Activated CD4-positive, alpha-beta memory T cell treated with anti-CD3 and anti-CD28 coated beads, Interleukin-2, amount 10 ng/mL, durations not matched to agents 7 days and 5 days (primary cell): ENCODE measurements around the gene ESR1. TPM values are rescaled to one million over a fixed set of nuclear protein-coding genes. Genes with fewer than 3 reads are reported as not detected.
"Not testable (repeated sequence)": the region's sequence is repeated elsewhere in the genome, so short reads cannot be mapped to it uniquely, and the experiment has no call there.

Experiments
- CTCF ChIA-PET: fragments of 350-600 bp; sonication (Branson Sonifier 250); formaldehyde crosslinking; loops from one replicate; lab custom pipeline; 2021; ENCODE audit warnings: antibody characterized with exemption, inconsistent platforms; lab: Charles Lee
- POLR2A ChIA-PET: fragments of 350-600 bp; sonication (Branson Sonifier 250); formaldehyde crosslinking; loops from one replicate; lab custom pipeline; 2021; ENCODE audit warnings: antibody characterized with exemption; lab: Charles Lee
- DNase-seq: peaks from one replicate; pipeline ENCODE4 v3.0.0-alpha.2; 2020
- H3K27ac Mint-ChIP-seq: one replicate; pipeline ENCODE4 v1.8.0; 2021; ENCODE audit warnings: mild to moderate bottlenecking, mixed read lengths
- H3K27me3 Mint-ChIP-seq: one replicate; pipeline ENCODE4 v1.8.0; 2021; ENCODE audit warnings: mixed read lengths
- H3K36me3 Mint-ChIP-seq: one replicate; pipeline ENCODE4 v1.8.0; 2021; ENCODE audit warnings: low read depth, mixed read lengths
- H3K4me1 Mint-ChIP-seq: one replicate; pipeline ENCODE4 v1.8.0; 2021; ENCODE audit warnings: mixed read lengths
- H3K4me3 Mint-ChIP-seq: one replicate; pipeline ENCODE4 v1.8.0; 2021; ENCODE audit warnings: mild to moderate bottlenecking, mixed read lengths
- H3K9me3 Mint-ChIP-seq: one replicate; pipeline ENCODE4 v1.8.0; 2021; ENCODE audit warnings: mixed read lengths
- total RNA-seq, 2 experiments: library from RNA; stranded (reverse); gene quantifications; one replicate each; pipeline ENCODE4 v1.2.3, GENCODE V29; 2021

Gene ESR1
- total RNA-seq, 2 experiments from 2014 or later, result 1.2 TPM

DNA sequence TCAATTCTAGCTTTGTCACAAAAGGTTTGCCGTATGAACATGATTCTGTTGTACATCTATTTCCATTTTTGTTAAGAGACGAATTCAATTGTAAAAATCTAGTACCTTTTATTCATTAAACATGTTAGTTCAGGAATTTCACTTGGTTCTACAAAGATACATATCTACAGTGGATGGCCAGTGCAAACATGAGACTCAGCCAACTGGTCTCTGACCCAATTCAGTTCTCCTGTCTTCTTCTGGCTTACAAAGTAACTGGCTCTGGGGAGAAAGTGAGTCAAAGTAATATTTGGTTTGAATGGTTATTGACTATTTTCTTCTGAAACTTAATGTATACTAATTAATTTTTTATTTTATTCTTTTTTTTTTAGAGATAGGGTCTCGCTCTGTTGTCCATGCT lies 70.0 kb downstream of the ESR1 start:
- H3K4me3 Mint-ChIP-seq, result no peak overlapping the region
- H3K27ac Mint-ChIP-seq, result no peak overlapping the region
- H3K9me3 Mint-ChIP-seq, result no peaks in the 10 kb centered on the region
- no peaks in the 10 kb centered on the region for H3K4me1 Mint-ChIP-seq
- ChIA-PET CTCF (no interaction called here), POLR2A (no interaction called here)
- no peak for DNase-seq
- H3K36me3 Mint-ChIP-seq, result no peaks in the 10 kb centered on the region
- H3K27me3 Mint-ChIP-seq, result no peaks in the 10 kb centered on the region

DNA sequence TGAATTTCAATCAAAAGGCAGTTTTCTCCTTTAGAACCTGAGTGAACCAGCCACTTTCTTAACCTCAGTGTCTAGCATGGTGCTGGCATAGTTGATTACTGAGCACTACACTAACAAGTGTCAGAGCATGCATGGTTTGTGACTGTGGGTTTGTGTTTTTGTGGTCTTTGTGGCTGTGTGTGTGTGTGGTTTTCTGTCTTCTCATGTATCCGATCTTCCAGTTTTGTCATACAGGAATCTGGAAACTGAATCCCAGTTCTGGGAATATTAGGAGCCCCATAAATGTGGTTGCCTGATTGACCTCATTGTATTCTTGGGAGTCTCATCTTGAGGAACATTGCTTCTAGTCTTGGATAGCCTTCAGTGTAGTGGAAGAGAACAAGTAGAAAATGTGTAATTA lies 73.7 kb downstream of the ESR1 start:
- Mint-ChIP-seq H3K27ac (no peak overlapping the region), H3K27me3 (no peaks in the 10 kb centered on the region), H3K4me3 (no peak overlapping the region), H3K36me3 (no peaks in the 10 kb centered on the region), H3K9me3 (no peaks in the 10 kb centered on the region), H3K4me1 (no peaks in the 10 kb centered on the region)
- no peak for DNase-seq
- ChIA-PET CTCF (no interaction called here), POLR2A (interaction anchor here (0.7 kb wide), 1 partner anchor 436 kb away, joined by 3 read pairs; no protein-coding TSS in a partner anchor)

DNA sequence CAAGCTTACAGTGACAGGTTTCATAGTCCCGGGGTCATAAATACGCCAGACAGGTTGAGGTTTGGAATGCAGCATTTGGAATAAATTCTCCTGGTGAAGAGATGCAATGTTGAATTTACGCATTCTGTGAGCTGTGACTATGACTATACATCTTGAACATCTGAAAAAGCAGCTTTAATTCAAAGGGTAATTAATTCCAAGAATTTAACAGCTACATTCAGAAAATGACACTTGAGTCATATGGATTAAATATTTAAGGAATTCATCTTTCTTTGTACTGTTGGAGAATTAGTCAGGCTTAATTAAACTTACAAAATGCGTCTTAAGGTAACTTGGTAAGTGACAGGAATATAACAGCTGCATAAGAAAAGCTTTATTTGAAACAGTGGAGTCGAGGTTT lies 74.7 kb downstream of the ESR1 start:
- Mint-ChIP-seq H3K4me3 (no peak overlapping the region), H3K27me3 (no peaks in the 10 kb centered on the region), H3K9me3 (no peaks in the 10 kb centered on the region), H3K36me3 (no peaks in the 10 kb centered on the region), H3K27ac (no peak overlapping the region), H3K4me1 (no peaks in the 10 kb centered on the region)
- POLR2A ChIA-PET, result no interaction called here
- no peak for DNase-seq
- CTCF ChIA-PET, result no interaction called here

DNA sequence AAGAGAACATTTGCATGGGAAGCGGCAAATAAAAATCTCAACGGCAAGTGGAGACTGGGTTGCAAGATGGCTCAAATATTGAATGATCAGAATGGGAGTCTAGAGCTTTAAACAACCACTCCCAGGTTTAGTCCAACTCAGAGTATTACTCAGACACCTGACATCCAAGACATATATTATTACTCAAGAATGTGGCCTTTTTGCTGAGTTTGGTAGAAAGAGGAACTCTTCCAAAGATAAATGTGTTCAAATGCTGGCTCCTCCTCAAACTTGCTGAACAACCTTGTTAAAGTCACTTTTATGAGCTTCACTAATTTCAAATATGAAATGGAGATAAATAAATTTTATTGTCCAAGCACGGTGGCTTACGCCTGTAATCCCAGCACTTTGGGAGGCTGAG lies 77.8 kb downstream of the ESR1 start:
- Mint-ChIP-seq H3K4me3 (no peak overlapping the region), H3K4me1 (no peaks in the 10 kb centered on the region), H3K9me3 (no peaks in the 10 kb centered on the region), H3K27me3 (no peaks in the 10 kb centered on the region), H3K27ac (no peak overlapping the region), H3K36me3 (no peaks in the 10 kb centered on the region)
- POLR2A ChIA-PET, result no interaction called here
- DNase-seq, result no peak
- CTCF ChIA-PET, result no interaction called here

DNA sequence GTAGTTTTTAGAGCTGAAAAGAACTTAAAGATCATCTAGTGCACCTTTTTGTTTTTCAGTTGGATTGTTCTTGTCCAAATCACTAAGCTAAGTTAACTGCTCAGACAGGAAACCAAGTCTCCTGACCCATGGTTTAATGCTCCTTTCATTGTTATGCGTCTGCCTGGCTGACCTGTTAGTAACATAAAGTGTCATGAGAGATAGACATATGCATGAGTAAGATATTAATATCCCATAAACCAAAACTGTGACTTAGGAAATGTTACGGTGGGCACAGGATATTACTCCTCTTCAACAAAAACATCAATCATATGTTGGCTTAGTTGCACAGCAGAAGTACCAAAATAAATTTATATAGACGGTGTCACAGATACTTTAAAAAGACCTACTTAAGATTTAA lies 84.0 kb downstream of the ESR1 start:
- DNase-seq, result no peak
- CTCF ChIA-PET, result no interaction called here
- H3K4me3 Mint-ChIP-seq, result no peak overlapping the region

DNA sequence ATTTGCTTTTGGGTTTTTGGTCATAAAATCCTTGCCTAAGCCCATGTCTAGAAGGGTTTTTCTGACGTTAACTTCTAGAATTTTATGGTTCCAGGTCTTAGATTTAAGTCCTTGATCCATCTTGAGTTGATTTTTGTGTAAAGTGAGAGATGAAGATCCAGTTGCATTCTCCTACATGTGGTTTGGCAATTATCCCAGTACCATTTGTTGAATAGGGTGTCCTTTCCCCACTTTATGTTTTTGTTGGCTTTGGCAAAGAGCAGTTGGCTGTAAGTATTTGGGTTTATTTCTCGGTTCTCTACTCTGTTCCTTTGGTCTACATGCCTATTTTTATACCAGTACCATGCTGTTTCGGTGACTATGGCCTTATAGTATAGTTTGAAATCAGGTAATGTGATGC lies 86.9 kb downstream of the ESR1 start:
- H3K27ac Mint-ChIP-seq, H3K4me1 Mint-ChIP-seq, H3K9me3 Mint-ChIP-seq, H3K36me3 Mint-ChIP-seq, H3K4me3 Mint-ChIP-seq, CTCF ChIA-PET, H3K27me3 Mint-ChIP-seq, DNase-seq, POLR2A ChIA-PET: not testable (repeated sequence)

More for the DNA sequence above, 84.0 kb downstream of the ESR1 start:
- POLR2A ChIA-PET, result no interaction called here
- Mint-ChIP-seq H3K27ac (no peak overlapping the region), H3K9me3 (no peaks in the 10 kb centered on the region), H3K27me3 (peaks cover 4% of the 10 kb centered on the region), H3K36me3 (no peaks in the 10 kb centered on the region), H3K4me1 (no peaks in the 10 kb centered on the region)

DNA sequence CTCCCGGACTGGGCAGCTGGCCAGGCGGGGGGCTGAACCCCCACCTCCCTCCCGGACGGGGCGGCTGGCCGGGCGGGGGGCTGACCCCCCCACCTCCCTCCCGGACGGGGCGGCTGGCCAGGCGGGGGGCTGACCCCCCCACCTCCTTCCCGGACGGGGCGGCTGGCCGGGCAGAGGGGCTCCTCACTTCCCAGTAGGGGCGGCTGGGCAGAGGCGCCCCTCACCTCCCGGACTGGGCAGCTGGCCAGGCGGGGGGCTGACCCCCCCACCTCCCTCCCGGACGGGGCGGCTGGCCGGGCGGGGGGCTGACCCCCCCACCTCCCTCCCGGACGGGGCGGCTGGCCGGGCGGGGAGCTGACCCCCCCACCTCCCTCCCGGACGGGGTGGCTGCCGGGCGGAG lies 91.7 kb downstream of the ESR1 start:
- H3K9me3 Mint-ChIP-seq, CTCF ChIA-PET, H3K36me3 Mint-ChIP-seq, H3K4me1 Mint-ChIP-seq, POLR2A ChIA-PET, H3K4me3 Mint-ChIP-seq, H3K27me3 Mint-ChIP-seq, H3K27ac Mint-ChIP-seq, DNase-seq: not testable (repeated sequence)

DNA sequence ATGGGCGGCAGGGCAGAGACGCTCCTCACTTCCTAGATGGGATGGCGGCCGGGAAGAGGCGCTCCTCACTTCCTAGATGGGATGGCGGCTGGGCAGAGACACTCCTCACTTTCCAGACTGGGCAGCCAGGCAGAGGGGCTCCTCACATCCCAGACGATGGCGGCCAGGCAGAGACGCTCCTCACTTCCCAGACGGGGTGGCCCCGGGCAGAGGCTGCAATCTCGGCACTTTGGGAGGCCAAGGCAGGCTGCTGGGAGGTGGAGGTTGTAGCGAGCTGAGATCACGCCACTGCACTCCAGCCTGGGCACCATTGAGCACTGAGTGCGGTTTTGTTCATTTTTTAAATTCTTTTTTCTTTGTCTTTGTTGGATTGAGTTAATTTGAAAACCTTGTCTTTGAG lies 92.3 kb downstream of the ESR1 start:
- CTCF ChIA-PET, DNase-seq, H3K4me1 Mint-ChIP-seq, H3K27ac Mint-ChIP-seq, H3K4me3 Mint-ChIP-seq, POLR2A ChIA-PET, H3K27me3 Mint-ChIP-seq, H3K36me3 Mint-ChIP-seq, H3K9me3 Mint-ChIP-seq: not testable (repeated sequence)

DNA sequence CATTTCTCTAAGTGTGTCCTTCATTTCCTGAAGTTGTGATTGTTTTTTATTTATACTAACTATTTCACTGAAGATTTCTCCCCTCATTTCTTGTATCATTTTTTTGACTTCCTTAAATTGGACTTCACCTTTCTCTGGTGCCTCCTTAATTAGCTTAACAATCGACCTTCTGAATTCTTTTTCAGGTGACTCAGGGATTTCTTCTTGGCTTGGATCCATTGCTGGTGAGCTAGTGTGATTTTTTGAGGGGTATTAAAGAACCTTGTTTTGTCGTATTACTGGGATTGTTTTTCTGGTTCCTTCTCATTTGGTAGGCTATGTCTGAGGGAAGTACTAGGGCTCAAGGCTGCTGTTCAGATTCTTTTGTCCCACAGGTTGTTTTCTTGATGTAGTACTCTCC lies 92.8 kb downstream of the ESR1 start:
- DNase-seq, result no peak
- CTCF ChIA-PET, result no interaction called here
- H3K9me3 Mint-ChIP-seq, result peaks cover 2% of the 10 kb centered on the region
- H3K36me3 Mint-ChIP-seq, result no peaks in the 10 kb centered on the region
- H3K27me3 Mint-ChIP-seq, result no peaks in the 10 kb centered on the region
- POLR2A ChIA-PET, result no interaction called here
- no peaks in the 10 kb centered on the region for H3K4me1 Mint-ChIP-seq
- H3K27ac Mint-ChIP-seq, result no peak overlapping the region
- no peak overlapping the region for H3K4me3 Mint-ChIP-seq

DNA sequence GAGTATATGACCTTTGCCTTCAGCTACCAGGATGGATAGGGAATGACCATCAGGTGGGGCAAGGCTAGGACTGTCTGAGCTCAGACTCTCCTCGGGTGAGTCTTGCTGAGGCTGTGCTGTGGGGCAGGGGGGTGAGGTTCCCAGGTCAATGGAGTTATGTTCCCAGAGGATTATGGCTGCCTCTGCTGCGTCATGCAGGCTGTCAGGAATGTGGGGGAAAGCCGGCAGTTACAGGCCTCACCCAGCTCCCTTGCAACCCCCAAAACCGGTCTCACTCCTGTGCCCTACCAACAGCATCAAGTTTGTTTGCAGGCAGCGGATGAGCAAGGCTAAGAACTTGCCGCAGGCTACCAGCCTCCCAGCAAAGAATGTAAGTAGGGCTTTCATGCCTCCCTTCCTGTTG lies 93.5 kb downstream of the ESR1 start:
- Mint-ChIP-seq H3K9me3 (peaks cover 2% of the 10 kb centered on the region), H3K27me3 (no peaks in the 10 kb centered on the region), H3K4me1 (no peaks in the 10 kb centered on the region), H3K4me3 (no peak overlapping the region), H3K36me3 (no peaks in the 10 kb centered on the region), H3K27ac (no peak overlapping the region)
- DNase-seq, result no peak
- ChIA-PET CTCF (no interaction called here), POLR2A (no interaction called here)

DNA sequence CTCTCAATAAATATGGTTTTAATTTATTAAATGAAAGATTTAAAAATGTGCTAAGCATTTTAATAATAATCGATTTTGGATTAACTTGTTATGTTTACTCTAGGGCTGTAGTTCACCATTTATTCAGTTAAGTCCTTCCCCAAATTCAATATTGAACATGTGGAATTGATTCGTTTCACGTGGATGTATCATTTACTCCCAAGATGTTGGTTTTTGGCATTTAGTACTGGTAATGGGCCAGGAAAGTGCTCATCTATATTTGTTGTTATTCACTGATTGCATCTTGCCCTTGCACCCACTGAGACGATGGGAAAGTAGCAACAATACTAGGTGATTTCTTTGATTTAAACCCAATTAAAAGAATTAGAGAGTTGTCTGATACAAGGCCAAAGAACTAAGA lies 97.1 kb downstream of the ESR1 start:
- ChIA-PET CTCF (no interaction called here), POLR2A (no interaction called here)
- Mint-ChIP-seq H3K4me1 (no peaks in the 10 kb centered on the region), H3K36me3 (no peaks in the 10 kb centered on the region), H3K4me3 (no peak overlapping the region), H3K27ac (no peak overlapping the region), H3K27me3 (no peaks in the 10 kb centered on the region), H3K9me3 (no peaks in the 10 kb centered on the region)
- DNase-seq, result no peak

DNA sequence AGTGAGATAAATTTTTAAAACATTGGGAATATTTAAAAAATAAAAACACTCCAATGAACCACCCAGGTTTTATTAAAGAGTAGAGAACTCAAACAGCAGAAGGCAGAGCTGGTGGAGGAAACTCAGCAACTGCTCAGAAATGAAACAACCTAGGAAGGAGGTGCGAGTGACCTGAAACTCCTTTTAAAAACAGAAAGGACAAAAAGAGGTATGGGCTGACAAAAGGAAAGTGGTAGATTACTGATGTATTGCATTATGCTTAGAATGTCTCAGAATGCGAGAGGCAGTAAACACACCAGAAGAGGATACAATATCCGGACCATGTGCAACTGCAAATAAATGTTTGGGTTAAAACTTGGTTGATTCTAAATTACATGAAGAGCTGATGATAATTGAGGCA lies 97.6 kb downstream of the ESR1 start:
- H3K4me1 Mint-ChIP-seq, result no peaks in the 10 kb centered on the region
- H3K27ac Mint-ChIP-seq, result no peak overlapping the region
- H3K9me3 Mint-ChIP-seq, result no peaks in the 10 kb centered on the region
- H3K27me3 Mint-ChIP-seq, result no peaks in the 10 kb centered on the region
- no peak overlapping the region for H3K4me3 Mint-ChIP-seq
- no peaks in the 10 kb centered on the region for H3K36me3 Mint-ChIP-seq
- ChIA-PET CTCF (no interaction called here), POLR2A (no interaction called here)
- no peak for DNase-seq

DNA sequence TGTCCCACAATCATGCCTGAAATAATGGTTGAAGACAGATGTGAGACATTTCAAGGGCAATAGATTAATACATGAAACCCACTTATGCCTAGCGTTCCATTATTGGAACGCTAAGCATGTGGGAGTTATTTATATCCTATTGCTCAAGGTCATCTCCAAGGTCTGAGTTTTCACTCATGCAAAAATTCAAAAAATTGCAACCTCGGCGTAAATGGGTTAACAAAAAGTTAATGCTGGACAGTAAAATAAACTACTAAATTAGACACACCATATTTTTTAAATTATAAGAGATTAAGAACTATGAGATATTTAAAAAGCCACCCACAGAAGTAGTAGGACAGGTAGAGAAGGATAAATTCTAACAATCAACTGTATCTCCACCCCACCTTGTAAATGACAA lies 98.4 kb downstream of the ESR1 start:
- ChIA-PET POLR2A (no interaction called here), CTCF (no interaction called here)
- DNase-seq, result no peak
- Mint-ChIP-seq H3K4me1 (no peaks in the 10 kb centered on the region), H3K9me3 (no peaks in the 10 kb centered on the region), H3K36me3 (no peaks in the 10 kb centered on the region), H3K4me3 (no peak overlapping the region), H3K27me3 (no peaks in the 10 kb centered on the region), H3K27ac (no peak overlapping the region)

DNA sequence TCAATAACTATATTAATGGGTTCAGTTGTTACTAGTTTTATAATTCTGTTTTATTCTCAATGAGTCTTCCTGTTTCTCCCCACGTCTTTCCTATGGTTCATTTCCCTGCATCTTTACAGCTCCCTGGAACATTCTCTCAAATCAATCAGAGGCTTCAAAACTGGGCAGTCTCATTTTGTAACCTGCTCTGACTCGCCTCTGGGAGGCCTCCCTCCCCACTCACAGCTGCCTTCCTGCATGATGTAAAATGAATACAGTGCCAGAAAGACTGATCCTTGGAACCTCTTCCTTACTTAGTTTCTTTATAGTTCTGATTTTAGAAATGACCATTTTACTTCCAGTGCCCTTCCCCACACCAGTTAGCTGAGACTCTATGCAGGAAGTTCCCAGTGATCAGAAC lies 103.9 kb downstream of the ESR1 start:
- H3K9me3 Mint-ChIP-seq, result no peaks in the 10 kb centered on the region
- POLR2A ChIA-PET, result no interaction called here
- H3K4me1 Mint-ChIP-seq, result no peaks in the 10 kb centered on the region
- no peak overlapping the region for H3K27ac Mint-ChIP-seq
- CTCF ChIA-PET, result no interaction called here
- no peaks in the 10 kb centered on the region for H3K27me3 Mint-ChIP-seq
- no peak for DNase-seq
- no peaks in the 10 kb centered on the region for H3K36me3 Mint-ChIP-seq
- no peak overlapping the region for H3K4me3 Mint-ChIP-seq

DNA sequence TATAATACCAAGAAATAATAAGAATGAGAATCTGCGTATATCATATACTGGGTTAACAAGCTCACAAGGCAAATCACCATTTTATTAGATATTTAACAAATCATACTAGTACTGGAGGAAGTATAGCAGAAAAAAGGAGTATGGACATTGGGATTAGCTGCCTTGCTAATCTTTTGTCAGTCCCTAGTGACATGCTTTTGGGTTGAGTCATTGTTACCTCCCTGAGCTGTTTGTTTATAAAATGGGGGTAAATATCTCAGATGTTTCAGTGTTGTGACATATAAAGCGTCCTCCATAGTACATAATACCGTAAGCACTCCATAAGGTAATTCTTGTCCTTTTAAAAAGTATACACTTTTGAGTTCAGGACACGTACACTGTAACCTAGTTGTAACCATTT lies 107.0 kb downstream of the ESR1 start:
- POLR2A ChIA-PET, result no interaction called here
- H3K9me3 Mint-ChIP-seq, result no peaks in the 10 kb centered on the region
- no peaks in the 10 kb centered on the region for H3K27me3 Mint-ChIP-seq
- no peak for DNase-seq
- H3K36me3 Mint-ChIP-seq, result no peaks in the 10 kb centered on the region
- H3K27ac Mint-ChIP-seq, result no peak overlapping the region
- CTCF ChIA-PET, result no interaction called here
- H3K4me3 Mint-ChIP-seq, result no peak overlapping the region
- H3K4me1 Mint-ChIP-seq, result no peaks in the 10 kb centered on the region
